GM10266 (cell line): Measurements from ENCODE around the gene PLP1.

Experiments
- DNase-seq: peaks from one replicate; pipeline ENCODE4 v3.0.0; 2012; ENCODE audit errors: extremely low spot score
- TF ChIP-seq, protein P1 (sequence below): IDR thresholded peaks from 2 replicates; pipeline ENCODE4 v1.5.1; 2012; ENCODE audit warnings: mild to moderate bottlenecking, low read depth; ENCODE audit not compliant: control insufficient read depth, insufficient read depth; ENCODE audit errors: missing control alignments

Gene PLP1

DNA sequence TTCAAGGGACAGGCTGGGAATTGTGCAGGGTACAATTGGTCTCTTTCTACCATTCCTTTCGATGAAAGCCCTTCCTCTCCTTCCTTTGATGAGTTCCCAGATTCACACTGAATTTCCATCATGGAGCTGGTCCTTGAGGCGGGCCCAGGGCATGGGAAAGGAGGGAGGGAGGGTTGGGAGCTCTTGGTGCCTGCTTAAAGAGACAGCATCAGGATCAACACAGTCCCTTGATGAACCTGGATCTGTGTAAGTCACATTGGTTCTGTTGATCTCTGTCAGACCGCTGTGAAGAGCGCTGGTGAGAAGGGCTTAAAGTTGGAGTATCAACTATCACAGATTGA is 4.4 kb downstream of the PLP1 start:
- TF ChIP-seq, protein P1, sequence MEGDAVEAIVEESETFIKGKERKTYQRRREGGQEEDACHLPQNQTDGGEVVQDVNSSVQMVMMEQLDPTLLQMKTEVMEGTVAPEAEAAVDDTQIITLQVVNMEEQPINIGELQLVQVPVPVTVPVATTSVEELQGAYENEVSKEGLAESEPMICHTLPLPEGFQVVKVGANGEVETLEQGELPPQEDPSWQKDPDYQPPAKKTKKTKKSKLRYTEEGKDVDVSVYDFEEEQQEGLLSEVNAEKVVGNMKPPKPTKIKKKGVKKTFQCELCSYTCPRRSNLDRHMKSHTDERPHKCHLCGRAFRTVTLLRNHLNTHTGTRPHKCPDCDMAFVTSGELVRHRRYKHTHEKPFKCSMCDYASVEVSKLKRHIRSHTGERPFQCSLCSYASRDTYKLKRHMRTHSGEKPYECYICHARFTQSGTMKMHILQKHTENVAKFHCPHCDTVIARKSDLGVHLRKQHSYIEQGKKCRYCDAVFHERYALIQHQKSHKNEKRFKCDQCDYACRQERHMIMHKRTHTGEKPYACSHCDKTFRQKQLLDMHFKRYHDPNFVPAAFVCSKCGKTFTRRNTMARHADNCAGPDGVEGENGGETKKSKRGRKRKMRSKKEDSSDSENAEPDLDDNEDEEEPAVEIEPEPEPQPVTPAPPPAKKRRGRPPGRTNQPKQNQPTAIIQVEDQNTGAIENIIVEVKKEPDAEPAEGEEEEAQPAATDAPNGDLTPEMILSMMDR: no peak
- no peak for DNase-seq

DNA sequence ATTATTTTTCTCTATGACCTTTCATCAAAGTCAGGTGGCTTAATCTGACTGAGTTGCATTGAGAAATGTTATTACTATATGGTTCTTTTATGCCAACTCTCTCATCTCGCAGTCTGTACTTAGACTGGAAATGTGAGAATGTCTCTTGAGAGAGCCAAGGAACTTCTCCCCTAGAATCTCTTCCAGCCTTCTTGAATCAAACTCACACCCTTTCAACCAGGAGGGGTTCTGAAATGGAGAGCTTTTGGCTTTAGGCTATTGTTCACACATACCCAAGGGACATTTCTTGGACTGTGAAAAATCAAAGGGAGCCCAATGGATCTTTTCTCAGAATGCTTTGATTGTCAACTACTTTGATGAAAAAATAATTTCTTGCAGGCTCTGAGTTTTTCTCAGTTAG is 5.1 kb downstream of the PLP1 start:
- no peak for DNase-seq
- TF ChIP-seq, protein P1: no peak

DNA sequence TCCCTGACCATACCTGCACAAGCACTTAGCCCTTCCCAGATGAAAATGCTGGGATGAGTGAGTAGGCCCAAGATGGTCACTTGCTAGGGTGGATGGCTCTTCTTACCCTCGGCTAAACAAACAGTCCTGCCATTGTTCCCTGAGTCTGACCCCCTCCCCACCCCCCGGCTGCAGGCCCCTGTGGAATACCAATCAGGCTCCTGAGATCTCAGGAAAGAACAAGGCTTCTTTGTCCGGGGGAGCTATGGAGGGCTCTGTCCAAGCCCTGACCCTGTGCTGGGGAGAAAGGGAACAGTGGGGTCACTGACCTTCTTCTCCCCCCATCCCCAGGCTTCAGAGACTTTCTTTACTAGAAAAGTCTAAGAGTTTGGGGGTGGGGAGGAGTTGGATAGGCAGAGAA is 6.0 kb downstream of the PLP1 start:
- DNase-seq: no peak
- TF ChIP-seq, protein P1: no peak

DNA sequence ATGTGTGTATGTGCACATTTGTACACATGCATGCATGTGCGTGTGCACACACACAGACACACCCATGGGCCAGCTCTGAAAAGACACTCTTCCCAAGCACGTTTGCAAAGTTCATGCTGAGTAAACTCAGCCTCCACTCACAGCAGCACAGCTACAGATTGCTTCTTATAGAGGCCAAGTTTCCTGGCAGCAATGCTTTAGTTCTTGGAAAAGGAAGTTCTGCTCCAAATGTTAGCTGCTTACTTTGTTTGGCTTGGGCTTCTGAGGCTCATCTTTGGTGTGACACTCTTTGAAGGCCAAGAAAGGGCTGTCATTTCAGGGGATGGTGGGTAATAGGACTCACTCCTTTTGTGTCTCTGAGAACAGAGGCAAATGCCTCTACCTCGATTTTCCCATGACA is 6.6 kb downstream of the PLP1 start:
- TF ChIP-seq, protein P1: no peak
- DNase-seq: no peak

DNA sequence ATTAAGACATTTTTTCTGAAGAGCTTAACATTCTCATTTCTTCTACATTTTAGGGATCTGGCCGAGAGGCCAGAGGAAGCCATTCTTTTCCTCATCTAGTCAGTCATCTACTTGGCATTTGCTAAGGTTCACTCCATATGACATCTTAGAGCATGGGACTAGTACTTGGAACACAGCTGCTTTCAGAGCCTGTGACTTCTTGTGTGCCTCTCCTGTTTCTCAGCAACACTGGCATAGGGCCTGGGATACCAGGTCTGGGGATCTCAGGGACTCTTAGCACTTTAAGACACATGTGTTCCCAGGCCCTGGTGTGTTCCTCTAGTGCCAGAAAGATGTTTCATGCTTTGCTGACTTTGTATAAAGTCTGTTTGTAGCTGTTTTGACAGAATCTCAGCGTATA is 7.3 kb downstream of the PLP1 start:
- no peak for DNase-seq
- TF ChIP-seq, protein P1: no peak

DNA sequence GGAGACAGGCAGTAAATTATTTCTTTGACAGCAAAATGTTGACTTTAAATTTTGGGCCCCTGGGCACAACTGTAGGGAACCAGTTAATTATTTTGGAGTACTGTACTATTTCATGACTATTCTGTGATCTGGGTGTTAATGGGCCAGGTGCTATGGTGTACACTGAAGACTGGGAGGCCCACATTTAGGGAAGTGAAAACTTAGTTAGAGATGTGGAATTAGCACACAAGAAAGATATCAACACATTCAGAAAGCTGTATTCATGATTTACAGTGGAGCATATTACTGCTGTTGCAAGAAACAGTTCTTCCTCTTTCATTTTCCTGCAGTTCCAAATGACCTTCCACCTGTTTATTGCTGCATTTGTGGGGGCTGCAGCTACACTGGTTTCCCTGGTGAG is 12.4 kb downstream of the PLP1 start:
- no peak for DNase-seq
- TF ChIP-seq, protein P1: no peak

DNA sequence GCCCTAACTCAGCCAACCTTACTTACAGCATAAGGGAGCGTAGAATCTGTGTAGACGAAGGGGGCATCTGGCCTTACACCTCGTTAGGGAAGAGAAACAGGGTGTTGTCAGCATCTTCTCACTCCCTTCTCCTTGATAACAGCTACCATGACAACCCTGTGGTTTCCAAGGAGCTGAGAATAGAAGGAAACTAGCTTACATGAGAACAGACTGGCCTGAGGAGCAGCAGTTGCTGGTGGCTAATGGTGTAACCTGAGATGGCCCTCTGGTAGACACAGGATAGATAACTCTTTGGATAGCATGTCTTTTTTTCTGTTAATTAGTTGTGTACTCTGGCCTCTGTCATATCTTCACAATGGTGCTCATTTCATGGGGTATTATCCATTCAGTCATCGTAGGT is 14.6 kb downstream of the PLP1 start:
- no peak for DNase-seq
- TF ChIP-seq, protein P1: no peak
